Osteoblast (primary cell): ENCODE data around the gene SULT2B1. TPM values are rescaled to one million over a fixed set of nuclear protein-coding genes. Genes with fewer than 3 reads are reported as not detected.

Experiments used
- DNase-seq: peaks from one replicate; pipeline ENCODE4 v3.0.0; 2011; ENCODE audit warnings: low spot score, mixed read lengths; ENCODE audit not compliant: insufficient read length; ENCODE audit errors: missing footprints
- H2AFZ ChIP-seq: 2 replicates; pipeline ENCODE4 v1.6.0; 2011; ENCODE audit warnings: mild to moderate bottlenecking, low read length
- H3K27ac ChIP-seq: 2 replicates; pipeline ENCODE4 v1.5.1; 2011; ENCODE audit warnings: mild to moderate bottlenecking, low read depth, low read length, moderate library complexity
- H3K27me3 ChIP-seq: 2 replicates; pipeline ENCODE4 v1.6.0; 2012; ENCODE audit warnings: mild to moderate bottlenecking, control low read depth, inconsistent platforms, low read length, moderate library complexity; ENCODE audit not compliant: insufficient read depth
- H3K36me3 ChIP-seq: 2 replicates; pipeline ENCODE4 v1.5.1; 2011; ENCODE audit warnings: mild to moderate bottlenecking, low read length, control low read depth, moderate library complexity; ENCODE audit not compliant: insufficient read depth
- H3K4me1 ChIP-seq: 2 replicates; pipeline ENCODE4 v1.5.1; 2011; ENCODE audit warnings: mild to moderate bottlenecking, low read length, control low read depth, moderate library complexity; ENCODE audit not compliant: insufficient read depth
- H3K4me2 ChIP-seq: 2 replicates; pipeline ENCODE4 v1.6.0; 2011; ENCODE audit warnings: mild to moderate bottlenecking, low read length; ENCODE audit not compliant: insufficient read depth
- H3K4me3 ChIP-seq: fragments of 200-600 bp; sonication (generic); 3 replicates; pipeline ENCODE4 v1.5.1; 2012; ENCODE audit warnings: mild to moderate bottlenecking, low read length, inconsistent platforms; ENCODE audit not compliant: insufficient read depth
- H3K79me2 ChIP-seq: 2 replicates; pipeline ENCODE4 v1.6.0; 2012; ENCODE audit warnings: mild to moderate bottlenecking, low read length, control low read depth, inconsistent platforms; ENCODE audit not compliant: insufficient read depth
- H3K9me3 ChIP-seq: 2 replicates; pipeline ENCODE4 v1.5.1; 2011; ENCODE audit warnings: low read depth, low read length, control low read depth
- H4K20me1 ChIP-seq: 2 replicates; pipeline ENCODE4 v1.6.0; 2012; ENCODE audit warnings: mild to moderate bottlenecking, low read length, control low read depth; ENCODE audit not compliant: insufficient read depth
- total RNA-seq: library from RNA; depleted of rRNA; stranded (reverse); fragments of >200 nt; gene quantifications from 2 replicates; pipeline ENCODE4 v1.2.3, GENCODE V29; 2012
- TF ChIP-seq, protein P1 (sequence below): IDR thresholded peaks from 2 replicates; pipeline ENCODE4 v1.5.1; 2011; ENCODE audit warnings: mild to moderate bottlenecking, low read depth, low read length, moderate library complexity; ENCODE audit errors: extremely low read depth

The SULT2B1 gene
- total RNA-seq, 1 donor, result under 0.01 TPM

DNA sequence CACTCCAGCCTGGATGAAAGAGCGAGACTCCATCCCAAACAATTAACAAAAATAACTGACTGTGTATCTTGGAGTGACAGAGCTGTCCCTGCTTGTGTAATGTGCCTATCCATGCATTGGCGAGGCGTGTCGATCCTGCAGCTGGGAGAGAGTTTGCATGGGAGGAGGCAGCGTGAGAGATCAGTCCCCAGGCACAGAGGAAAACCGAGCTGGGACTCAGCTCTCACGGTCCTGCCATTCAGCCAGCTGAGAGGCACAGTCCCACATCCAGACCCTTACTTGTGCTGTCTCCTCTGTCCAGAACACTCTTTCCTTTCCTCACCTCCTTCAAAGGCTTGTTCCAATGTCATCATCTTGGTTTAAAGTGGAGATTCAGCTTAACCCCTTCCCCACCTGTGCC, 11.9 kb upstream of the SULT2B1 start:
- H4K20me1 ChIP-seq, result no peaks in the 10 kb centered on the region
- no peaks in the 10 kb centered on the region for H3K36me3 ChIP-seq
- H2AFZ ChIP-seq, result no peak overlapping the region
- peaks cover 4% of the 10 kb centered on the region for H3K4me1 ChIP-seq
- no peak overlapping the region for H3K4me3 ChIP-seq
- H3K9me3 ChIP-seq, result no peaks in the 10 kb centered on the region
- H3K27me3 ChIP-seq, result no peaks in the 10 kb centered on the region
- no peak overlapping the region for H3K4me2 ChIP-seq
- no peak overlapping the region for H3K27ac ChIP-seq
- TF ChIP-seq, protein P1, sequence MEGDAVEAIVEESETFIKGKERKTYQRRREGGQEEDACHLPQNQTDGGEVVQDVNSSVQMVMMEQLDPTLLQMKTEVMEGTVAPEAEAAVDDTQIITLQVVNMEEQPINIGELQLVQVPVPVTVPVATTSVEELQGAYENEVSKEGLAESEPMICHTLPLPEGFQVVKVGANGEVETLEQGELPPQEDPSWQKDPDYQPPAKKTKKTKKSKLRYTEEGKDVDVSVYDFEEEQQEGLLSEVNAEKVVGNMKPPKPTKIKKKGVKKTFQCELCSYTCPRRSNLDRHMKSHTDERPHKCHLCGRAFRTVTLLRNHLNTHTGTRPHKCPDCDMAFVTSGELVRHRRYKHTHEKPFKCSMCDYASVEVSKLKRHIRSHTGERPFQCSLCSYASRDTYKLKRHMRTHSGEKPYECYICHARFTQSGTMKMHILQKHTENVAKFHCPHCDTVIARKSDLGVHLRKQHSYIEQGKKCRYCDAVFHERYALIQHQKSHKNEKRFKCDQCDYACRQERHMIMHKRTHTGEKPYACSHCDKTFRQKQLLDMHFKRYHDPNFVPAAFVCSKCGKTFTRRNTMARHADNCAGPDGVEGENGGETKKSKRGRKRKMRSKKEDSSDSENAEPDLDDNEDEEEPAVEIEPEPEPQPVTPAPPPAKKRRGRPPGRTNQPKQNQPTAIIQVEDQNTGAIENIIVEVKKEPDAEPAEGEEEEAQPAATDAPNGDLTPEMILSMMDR, result no peak
- H3K79me2 ChIP-seq, result no peaks in the 10 kb centered on the region
- DNase-seq, result peak; percentile 65

DNA sequence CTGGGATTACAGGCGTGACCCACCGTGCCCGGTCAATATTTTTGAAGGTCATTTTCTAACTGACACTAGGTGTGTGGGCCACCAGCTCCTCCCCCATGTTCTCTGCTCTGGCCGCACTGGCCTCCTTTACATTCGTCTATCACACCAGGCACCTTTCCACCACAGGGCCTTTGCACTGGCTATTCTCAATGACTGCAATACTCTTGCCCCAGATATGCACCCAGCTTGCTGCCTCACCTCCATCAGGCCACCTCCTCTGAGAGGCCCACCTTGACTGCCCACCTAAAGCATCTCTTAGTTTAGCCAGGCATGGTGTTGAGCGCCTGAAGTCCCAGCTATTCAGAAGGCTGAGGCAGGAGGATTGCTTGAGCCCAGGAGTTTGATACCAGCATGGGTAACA, 10.2 kb upstream of the SULT2B1 start:
- TF ChIP-seq, protein P1, result no peak
- H3K27ac ChIP-seq, result no peak overlapping the region
- DNase-seq, result no peak
- H3K79me2 ChIP-seq, result no peaks in the 10 kb centered on the region
- H3K4me1 ChIP-seq, result peaks cover 4% of the 10 kb centered on the region
- H3K36me3 ChIP-seq, result no peaks in the 10 kb centered on the region
- no peak overlapping the region for H3K4me3 ChIP-seq
- no peaks in the 10 kb centered on the region for H3K27me3 ChIP-seq
- H2AFZ ChIP-seq, result no peak overlapping the region
- H4K20me1 ChIP-seq, result no peaks in the 10 kb centered on the region
- no peak overlapping the region for H3K4me2 ChIP-seq
- no peaks in the 10 kb centered on the region for H3K9me3 ChIP-seq

DNA sequence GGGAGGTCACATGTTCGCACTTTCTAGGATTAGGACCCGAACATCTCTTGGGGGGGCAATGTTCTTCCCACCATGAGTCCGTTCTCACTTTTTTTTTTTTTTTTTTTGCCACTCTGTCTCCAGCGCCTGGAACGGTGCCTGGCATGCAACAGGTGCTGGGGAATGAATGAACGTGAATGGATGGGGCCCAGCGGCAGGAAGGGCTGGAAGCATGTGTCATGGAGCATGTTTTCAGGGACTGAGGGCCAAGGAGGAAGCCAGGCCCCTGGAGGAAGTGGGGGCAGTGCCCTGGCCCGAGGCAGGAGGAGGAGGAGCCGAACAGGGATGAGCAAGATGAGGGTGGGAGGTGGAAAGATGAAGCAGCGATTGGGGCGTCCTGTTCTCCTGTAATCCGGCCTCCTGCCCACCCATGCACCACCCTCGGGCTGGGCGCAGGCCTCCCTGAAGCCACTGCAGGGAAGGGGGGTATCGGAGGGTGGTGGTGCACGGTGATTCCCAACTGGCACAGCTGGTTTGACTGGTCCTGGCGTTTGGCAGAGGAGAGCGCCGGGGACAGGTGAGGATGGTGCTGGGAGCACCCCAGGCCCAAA, 8.8 kb upstream of the SULT2B1 start:
- H4K20me1 ChIP-seq, result no peaks in the 10 kb centered on the region
- TF ChIP-seq, protein P1, result no peak
- H3K36me3 ChIP-seq, result no peaks in the 10 kb centered on the region
- H3K4me2 ChIP-seq, result peak overlapping the region; percentile 55
- peaks cover under 1% of the 10 kb centered on the region for H3K9me3 ChIP-seq
- peaks cover 4% of the 10 kb centered on the region for H3K4me1 ChIP-seq
- DNase-seq, result peak; percentile 93
- peak overlapping the region; percentile 90 for H2AFZ ChIP-seq
- peak overlapping the region; percentile 25 for H3K4me3 ChIP-seq
- H3K79me2 ChIP-seq, result no peaks in the 10 kb centered on the region
- H3K27me3 ChIP-seq, result peaks cover 2% of the 10 kb centered on the region
- H3K27ac ChIP-seq, result no peak overlapping the region

DNA sequence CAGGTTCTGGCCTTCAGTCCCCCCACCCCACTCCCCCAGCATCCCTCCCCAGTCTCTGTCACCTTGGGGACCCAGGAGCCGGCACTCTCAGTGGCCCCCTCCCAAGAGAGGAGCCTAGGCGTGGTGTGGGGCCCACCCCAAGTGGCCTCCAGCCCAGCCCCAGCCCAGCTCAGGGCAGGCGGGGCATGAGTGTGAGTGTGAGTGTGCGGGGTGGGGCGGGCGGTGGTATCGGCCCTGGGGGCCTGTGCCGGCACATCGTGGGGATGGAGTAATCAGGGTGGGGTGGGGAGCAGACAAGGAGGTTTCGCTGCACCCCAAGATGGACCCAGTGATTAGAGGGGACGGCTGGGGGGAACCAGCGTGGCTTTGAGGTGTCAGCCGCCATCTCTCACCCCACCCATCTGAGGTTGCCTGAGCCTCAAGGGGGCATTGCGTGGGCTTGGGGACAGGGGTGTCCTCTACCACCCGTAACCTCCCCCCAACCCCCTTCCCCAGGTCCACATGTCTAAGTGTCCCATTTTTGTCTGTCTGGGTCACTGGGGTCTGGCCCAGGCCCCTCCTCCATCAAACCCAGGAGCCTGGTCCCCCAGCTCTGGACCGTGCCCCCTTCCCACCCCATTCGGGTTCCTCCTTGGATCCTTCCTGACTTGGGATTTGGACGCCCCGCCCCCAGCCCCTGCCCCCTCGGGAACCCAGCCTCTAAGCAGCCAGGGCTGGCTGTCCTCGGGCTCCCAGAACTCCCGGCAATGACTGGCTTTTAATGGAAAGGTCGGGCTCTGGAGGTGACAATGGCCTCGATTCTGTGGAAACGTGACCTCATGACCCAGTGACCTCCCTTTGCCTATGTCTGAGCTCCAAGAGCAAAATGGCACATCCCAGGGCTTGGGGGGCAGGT, 6.9 kb upstream of the SULT2B1 start:
- TF ChIP-seq, protein P1, result no peak
- Histone ChIP-seq H2AFZ (no peak overlapping the region), H3K4me1 (peaks cover 4% of the 10 kb centered on the region), H3K9me3 (peaks cover 2% of the 10 kb centered on the region), H3K4me2 (no peak overlapping the region), H3K36me3 (no peaks in the 10 kb centered on the region), H3K79me2 (no peaks in the 10 kb centered on the region), H3K27ac (no peak overlapping the region), H3K4me3 (no peak overlapping the region), H3K27me3 (peaks cover 11% of the 10 kb centered on the region), H4K20me1 (no peaks in the 10 kb centered on the region)
- peak; percentile 77 for DNase-seq
